A549 (cell line): Measurements from ENCODE around the gene ZNRF3. TPM values are rescaled to one million over a fixed set of nuclear protein-coding genes. Genes with fewer than 3 reads are reported as not detected.

ENCODE experiments used
- ATAC-seq, 2 experiments: fragments of 200-7000 bp in 1 of 2; fragments of >200 bp in 1 of 2; cut with Nextera tagmentation in 1 of 2; cut with Tn5 transposase in 1 of 2; 3 replicates each; pipeline versions ENCODE4 v1.8.0 to v1.9.1; 2018 to 2020; ENCODE audit warnings: mild to moderate bottlenecking in 1 of 2, moderate library complexity in 1 of 2
- CTCF ChIA-PET: fragments of 300-600 bp; sonication (Branson Sonifier 250); formaldehyde crosslinking; extraction: SDS; loops from one replicate; lab custom pipeline; 2021; ENCODE audit warnings: antibody characterized with exemption, inconsistent platforms; lab: Yijun Ruan, JAX
- POLR2A ChIA-PET: fragments of 350-600 bp; formaldehyde crosslinking; extraction: SDS; loops from one replicate; lab custom pipeline; 2021; ENCODE audit warnings: antibody characterized with exemption, inconsistent platforms; lab: Yijun Ruan, JAX
- DNase-seq, 2 experiments: peaks; one replicate each; pipeline versions ENCODE4 v3.0.0 to v3.0.0-alpha.2; 2011 to 2016; ENCODE audit warnings: low read depth in 1 of 2, low spot score in 1 of 2
- FAIRE-seq: peaks from 2 replicates; lab custom pipeline; 2011; peaks lifted over from hg19 to GRCh38; lab: Jason Lieb, UNC
- H3K27ac ChIP-seq, 2 experiments: fragments of >200 bp; sonication (Bioruptor Twin); formaldehyde crosslinking; 3 replicates each; pipeline ENCODE4 v1.5.1; 2016 to 2017
- H3K4me1 ChIP-seq: fragments of >200 bp; sonication (Bioruptor Twin); formaldehyde crosslinking; 3 replicates; pipeline ENCODE4 v1.6.1; 2016
- H3K4me2 ChIP-seq: fragments of >200 bp; sonication (Bioruptor Twin); formaldehyde crosslinking; 3 replicates; pipeline ENCODE4 v1.6.1; 2016
- H3K4me3 ChIP-seq: fragments of >200 bp; sonication (Bioruptor Twin); formaldehyde crosslinking; 3 replicates; pipeline ENCODE4 v1.5.1; 2016
- H3K9me3 ChIP-seq: fragments of >200 bp; sonication (Bioruptor Twin); formaldehyde crosslinking; 3 replicates; pipeline ENCODE4 v1.6.1; 2016
- BHLHE40 ChIP-seq: IDR thresholded peaks from 2 replicates; pipeline ENCODE4 v1.6.1; 2012; ENCODE audit warnings: low read depth, low read length, inconsistent platforms
- CBX8 ChIP-seq: fragments of 200-600 bp; sonication (generic); IDR thresholded peaks from 2 replicates; pipeline ENCODE4 v1.6.1; 2016
- CHD4 ChIP-seq: fragments of 200-600 bp; sonication (generic); IDR thresholded peaks from 2 replicates; pipeline ENCODE4 v1.6.1; 2016; ENCODE audit warnings: antibody characterized with exemption, mild to moderate bottlenecking, borderline replicate concordance
- CTCF ChIP-seq: fragments of >200 bp; sonication (Bioruptor Twin); formaldehyde crosslinking; IDR thresholded peaks from 3 replicates; pipeline ENCODE4 v1.5.1; 2016
- EHF ChIP-seq: fragments of 250-450 bp; sonication (Bioruptor Pico); IDR thresholded peaks from 2 replicates; pipeline ENCODE4 v1.5.0; 2020; ENCODE audit warnings: mild to moderate bottlenecking
- EP300 ChIP-seq, 2 experiments: fragments of >200 bp; sonication (Bioruptor Twin); formaldehyde crosslinking; IDR thresholded peaks; 2 replicates in 1 of 2; 3 replicates in 1 of 2; pipeline ENCODE4 v1.6.1; 2016 to 2017
- FOXS1 ChIP-seq: fragments of 250-450 bp; sonication (Bioruptor Pico); IDR thresholded peaks from 2 replicates; pipeline ENCODE4 v1.5.0; 2020; ENCODE audit warnings: mild to moderate bottlenecking, moderate library complexity
- GATA3 ChIP-seq: IDR thresholded peaks from 2 replicates; pipeline ENCODE4 v1.6.1; 2012; ENCODE audit warnings: borderline replicate concordance
- HEYL ChIP-seq: fragments of 250-450 bp; sonication (Bioruptor Pico); IDR thresholded peaks from 2 replicates; pipeline ENCODE4 v1.8.0; 2021; ENCODE audit warnings: mild to moderate bottlenecking, moderate library complexity
- HOXB5 ChIP-seq: fragments of 250-450 bp; sonication (Bioruptor Pico); IDR thresholded peaks from 2 replicates; pipeline ENCODE4 v1.5.0; 2020; ENCODE audit warnings: mild to moderate bottlenecking, moderate library complexity
- KDM5A ChIP-seq: fragments of 200-600 bp; sonication (generic); IDR thresholded peaks from 2 replicates; pipeline ENCODE4 v1.6.1; 2016; ENCODE audit warnings: antibody characterized with exemption, mild to moderate bottlenecking
- MAFK ChIP-seq: fragments of 450-650 bp; IDR thresholded peaks from 2 replicates; pipeline ENCODE4 v1.6.1; 2014; ENCODE audit not compliant: partially characterized antibody
- MAX ChIP-seq: IDR thresholded peaks from 2 replicates; pipeline ENCODE4 v1.6.1; 2012
- NR3C1 ChIP-seq: fragments of >200 bp; sonication (Bioruptor Twin); formaldehyde crosslinking; IDR thresholded peaks from 3 replicates; pipeline ENCODE4 v1.6.1; 2017
- PBX3 ChIP-seq: IDR thresholded peaks from 2 replicates; pipeline ENCODE4 v1.6.1; 2012
- POLR2A ChIP-seq: IDR thresholded peaks from 2 replicates; pipeline ENCODE4 v1.6.1; 2012; ENCODE audit warnings: mild to moderate bottlenecking, low read length
- RARB ChIP-seq: fragments of 250-450 bp; sonication (Bioruptor Pico); IDR thresholded peaks from 2 replicates; pipeline ENCODE4 v1.8.0; 2021; ENCODE audit warnings: mild to moderate bottlenecking, moderate library complexity
- RCOR1 ChIP-seq: fragments of 150-350 bp; IDR thresholded peaks from 2 replicates; pipeline ENCODE4 v1.6.1; 2014; ENCODE audit warnings: antibody characterized with exemption, low read length, low read depth
- REST ChIP-seq: fragments of 200-600 bp; sonication (generic); IDR thresholded peaks from 2 replicates; pipeline ENCODE4 v1.6.1; 2016; ENCODE audit warnings: antibody characterized with exemption, mild to moderate bottlenecking, moderate library complexity
- RFX5 ChIP-seq: fragments of 450-650 bp; IDR thresholded peaks from 2 replicates; pipeline ENCODE4 v1.7.1; 2014; ENCODE audit warnings: antibody characterized with exemption, mild to moderate bottlenecking, moderate library complexity
- ZC3H11A ChIP-seq: fragments of 450-650 bp; IDR thresholded peaks from 2 replicates; pipeline ENCODE4 v1.6.1; 2014; ENCODE audit warnings: antibody characterized with exemption, mild to moderate bottlenecking
- WGBS: methylation state at CpG from one replicate; pipeline ENCODE4 v1.1.6; 2017; ENCODE audit errors: missing lambda C conversion rate; 5-methylcytosine and 5-hydroxymethylcytosine counted together
- polyA plus RNA-seq, 4 experiments: library from polyadenylated mRNA; depleted of rRNA in 3 of 4; stranded (reverse); fragments of >200 nt; fragmentation: RNase III in 1 of 4; extraction: RNeasy Plus Mini Kit Qiagen cat#74134 plus additional on column Dnase treatment in 1 of 4; gene quantifications; 2 replicates in 3 of 4; 3 replicates in 1 of 4; pipeline ENCODE4 v1.2.3, GENCODE V29; 2011 to 2017

ZNRF3 gene
- polyA plus RNA-seq, 2 of the 4 experiments (the other 2 are of a cell fraction) = 4.6 to 6.9 TPM

GRCh38 chr22:29014293-29014692 lies 130.9 kb downstream of the ZNRF3 start:
- Histone ChIP-seq H3K9me3 (peaks cover 5% of the 10 kb centered on the region; the same call in 2 of the 3 replicates), H3K4me1 (peaks cover 19% of the 10 kb centered on the region), H3K4me3 (no peak overlapping the region), H3K4me2 (no peak overlapping the region), H3K27ac (0 out of 6 replicates have a peak overlapping the region, but pooled peaks of 1 of the 2 experiments have one; percentile 6)
- FAIRE-seq = no peak
- 93% methylated on average over 3 of the region's 4 CpGs for WGBS
- ATAC-seq = no peak
- TF ChIP-seq KDM5A = no peak
- no peak for TF ChIP-seq CHD4
- no peak for TF ChIP-seq ZC3H11A
- TF ChIP-seq RARB (CRISPR knock-in tag) = no peak
- TF ChIP-seq CTCF = no peak
- TF ChIP-seq MAX = no peak
- TF ChIP-seq FOXS1 (CRISPR knock-in tag) = no peak
- TF ChIP-seq REST = no peak
- no peak for TF ChIP-seq HEYL (CRISPR knock-in tag)
- no peak for TF ChIP-seq EHF (CRISPR knock-in tag)
- TF ChIP-seq MAFK = no peak
- no peak for TF ChIP-seq RFX5
- POLR2A ChIA-PET = no interaction called here
- CTCF ChIA-PET = interaction anchor here (4.1 kb wide), 1 partner anchor 26 kb away, joined by 18 read pairs; no protein-coding TSS in a partner anchor
- no peak for DNase-seq

GRCh38 chr22:29014773-29015172 lies 131.4 kb downstream of the ZNRF3 start:
- FAIRE-seq (no peak), ATAC-seq (no peak), DNase-seq (no peak)
- H3K4me1 ChIP-seq = peaks cover 19% of the 10 kb centered on the region
- TF ChIP-seq PBX3 (no peak), POLR2A (no peak), CHD4 (no peak), RCOR1 (no peak), CBX8 (no peak), GATA3 (no peak), KDM5A (no peak), NR3C1 (no peak), HOXB5 (CRISPR knock-in tag) (no peak), REST (no peak), BHLHE40 (no peak), EP300 (IDR thresholded peaks at IDR 0.05) (no peak), RFX5 (no peak)
- 95% methylated on average over 4 of the region's 4 CpGs for WGBS
- 0 out of 6 replicates have a peak overlapping the region, but pooled peaks of 1 of the 2 experiments have one; percentile 6 for H3K27ac ChIP-seq
- ChIA-PET POLR2A (no interaction called here), CTCF (interaction anchor here (4.1 kb wide), 1 partner anchor 26 kb away, joined by 18 read pairs; no protein-coding TSS in a partner anchor)
- H3K9me3 ChIP-seq = peaks cover 5% of the 10 kb centered on the region; the same call in 2 of the 3 replicates
- H3K4me3 ChIP-seq = no peak overlapping the region
- H3K4me2 ChIP-seq = no peak overlapping the region
